ENCODE results near the gene ADAT2. TPM values are rescaled to one million over a fixed set of nuclear protein-coding genes. Genes with fewer than 3 reads are reported as not detected.
"Not testable (repeated sequence)": the region's sequence is repeated elsewhere in the genome, so short reads cannot be mapped to it uniquely, and the experiment has no call there.

The ADAT2 gene
- total RNA-seq, 2 experiments from 2014 or later = 29.6 to 31.6 TPM

- Mint-ChIP-seq H3K27me3 (no peaks in the 10 kb centered on the region), H3K9me3 (peaks cover 1% of the 10 kb centered on the region), H3K36me3 (peaks cover 27% of the 10 kb centered on the region), H3K4me1 (peaks cover 44% of the 10 kb centered on the region), H3K27ac (peak overlapping the region; percentile 99), H3K4me3 (peak overlapping the region; percentile 98)
- DNase-seq = no peak
Observed at GRCh38 chr6:143451531-143451930, 1.0 kb upstream of the ADAT2 start.

- Mint-ChIP-seq H3K4me1 (peaks cover 47% of the 10 kb centered on the region), H3K9me3 (peaks cover 1% of the 10 kb centered on the region), H3K36me3 (peaks cover 31% of the 10 kb centered on the region), H3K27me3 (no peaks in the 10 kb centered on the region), H3K27ac (peak overlapping the region; percentile 99), H3K4me3 (peak overlapping the region; percentile 98)
- DNase-seq = peak; percentile 41
Observed at GRCh38 chr6:143449714-143450452, 612 bp downstream of the ADAT2 start.

GRCh38 chr6:143449082-143449713 is 1.3 kb downstream of the ADAT2 start:
- H3K27me3 Mint-ChIP-seq = no peaks in the 10 kb centered on the region
- H3K27ac Mint-ChIP-seq = peak overlapping the region; percentile 99
- no peak for DNase-seq
- H3K9me3 Mint-ChIP-seq = peaks cover 1% of the 10 kb centered on the region
- H3K4me1 Mint-ChIP-seq = peaks cover 44% of the 10 kb centered on the region
- peaks cover 32% of the 10 kb centered on the region for H3K36me3 Mint-ChIP-seq
- peak overlapping the region; percentile 98 for H3K4me3 Mint-ChIP-seq

- H3K27me3 Mint-ChIP-seq, DNase-seq, H3K4me3 Mint-ChIP-seq, H3K9me3 Mint-ChIP-seq, H3K27ac Mint-ChIP-seq: not testable (repeated sequence)
- Mint-ChIP-seq H3K4me1 (peaks cover 38% of the 10 kb centered on the region), H3K36me3 (peaks cover 42% of the 10 kb centered on the region)
Observed at GRCh38 chr6:143447865-143448264, 2.6 kb downstream of the ADAT2 start.

- Mint-ChIP-seq H3K4me3 (no peak overlapping the region), H3K9me3 (peaks cover 4% of the 10 kb centered on the region), H3K4me1 (peaks cover 49% of the 10 kb centered on the region), H3K36me3 (peaks cover 72% of the 10 kb centered on the region), H3K27ac (peak overlapping the region; percentile 36), H3K27me3 (no peaks in the 10 kb centered on the region)
- no peak for DNase-seq
Observed at GRCh38 chr6:143443096-143443495, 7.4 kb downstream of the ADAT2 start.

GRCh38 chr6:143441680-143442545 is 8.6 kb downstream of the ADAT2 start:
- H3K4me3 Mint-ChIP-seq = peak overlapping the region; percentile 41
- H3K36me3 Mint-ChIP-seq = peaks cover 66% of the 10 kb centered on the region
- no peaks in the 10 kb centered on the region for H3K27me3 Mint-ChIP-seq
- peaks cover 41% of the 10 kb centered on the region for H3K4me1 Mint-ChIP-seq
- DNase-seq = peak; percentile 8
- H3K9me3 Mint-ChIP-seq = peaks cover 3% of the 10 kb centered on the region
- H3K27ac Mint-ChIP-seq = peak overlapping the region; percentile 84

GRCh38 chr6:143441010-143441409 is 9.5 kb downstream of the ADAT2 start:
- DNase-seq = no peak
- Mint-ChIP-seq H3K9me3 (peaks cover 3% of the 10 kb centered on the region), H3K4me3 (no peak overlapping the region), H3K36me3 (peaks cover 67% of the 10 kb centered on the region), H3K4me1 (peaks cover 35% of the 10 kb centered on the region), H3K27ac (peak overlapping the region; percentile 84), H3K27me3 (no peaks in the 10 kb centered on the region)

GRCh38 chr6:143432588-143432987 is 17.9 kb downstream of the ADAT2 start:
- no peaks in the 10 kb centered on the region for H3K27me3 Mint-ChIP-seq
- H3K9me3 Mint-ChIP-seq = no peaks in the 10 kb centered on the region
- peaks cover 8% of the 10 kb centered on the region for H3K4me1 Mint-ChIP-seq
- H3K4me3 Mint-ChIP-seq = no peak overlapping the region
- H3K27ac Mint-ChIP-seq = no peak overlapping the region
- DNase-seq = no peak
- peaks cover 25% of the 10 kb centered on the region for H3K36me3 Mint-ChIP-seq

- H3K27ac Mint-ChIP-seq = no peak overlapping the region
- peaks cover 29% of the 10 kb centered on the region for H3K36me3 Mint-ChIP-seq
- H3K4me1 Mint-ChIP-seq = peaks cover 8% of the 10 kb centered on the region
- H3K9me3 Mint-ChIP-seq = no peaks in the 10 kb centered on the region
- H3K27me3 Mint-ChIP-seq = no peaks in the 10 kb centered on the region
- DNase-seq = no peak
- H3K4me3 Mint-ChIP-seq = no peak overlapping the region
Observed at GRCh38 chr6:143431226-143431625, 19.3 kb downstream of the ADAT2 start.

- Mint-ChIP-seq H3K36me3 (peaks cover 25% of the 10 kb centered on the region), H3K4me3 (no peak overlapping the region), H3K9me3 (no peaks in the 10 kb centered on the region), H3K27ac (no peak overlapping the region), H3K27me3 (no peaks in the 10 kb centered on the region), H3K4me1 (peaks cover 8% of the 10 kb centered on the region)
- DNase-seq = no peak
Observed at GRCh38 chr6:143429970-143430369, 20.5 kb downstream of the ADAT2 start.

GRCh38 chr6:143427109-143427817 is 23.2 kb downstream of the ADAT2 start:
- Mint-ChIP-seq H3K9me3 (no peaks in the 10 kb centered on the region), H3K27me3 (no peaks in the 10 kb centered on the region), H3K4me3 (no peak overlapping the region), H3K27ac (no peak overlapping the region), H3K4me1 (peaks cover 8% of the 10 kb centered on the region), H3K36me3 (peaks cover 21% of the 10 kb centered on the region)
- peak; percentile 69 for DNase-seq

GRCh38 chr6:143426026-143426425 is 24.5 kb downstream of the ADAT2 start:
- Mint-ChIP-seq H3K4me3 (no peak overlapping the region), H3K27ac (no peak overlapping the region), H3K9me3 (no peaks in the 10 kb centered on the region), H3K36me3 (peaks cover 13% of the 10 kb centered on the region), H3K4me1 (peaks cover 2% of the 10 kb centered on the region), H3K27me3 (no peaks in the 10 kb centered on the region)
- no peak for DNase-seq

GRCh38 chr6:143419526-143419925 is 31.0 kb downstream of the ADAT2 start:
- DNase-seq = no peak
- no peaks in the 10 kb centered on the region for H3K4me1 Mint-ChIP-seq
- H3K27ac Mint-ChIP-seq = no peak overlapping the region
- H3K36me3 Mint-ChIP-seq = peaks cover 4% of the 10 kb centered on the region
- no peaks in the 10 kb centered on the region for H3K9me3 Mint-ChIP-seq
- H3K4me3 Mint-ChIP-seq = no peak overlapping the region
- no peaks in the 10 kb centered on the region for H3K27me3 Mint-ChIP-seq

GRCh38 chr6:143414769-143415168 is 35.7 kb downstream of the ADAT2 start:
- no peak for DNase-seq
- H3K4me1 Mint-ChIP-seq = peaks cover 3% of the 10 kb centered on the region
- no peak overlapping the region for H3K27ac Mint-ChIP-seq
- peaks cover 3% of the 10 kb centered on the region for H3K36me3 Mint-ChIP-seq
- no peak overlapping the region for H3K4me3 Mint-ChIP-seq
- no peaks in the 10 kb centered on the region for H3K27me3 Mint-ChIP-seq
- H3K9me3 Mint-ChIP-seq = no peaks in the 10 kb centered on the region
